NOMO-1 (cell line): ENCODE measurements around the gene HOXD10.
A peak's percentile ranks its signal among the peaks of the same experiment; 100 is the strongest.

Experiments
- DNase-seq, 2 experiments: peaks; one replicate each; lab custom pipeline; 2025; ENCODE audit not compliant: unreplicated experiment in 2 of 2; lab: John Stamatoyannopoulos, UW

HOXD10 gene

GRCh38 chr2:176121190-176122051 is 4.8 kb downstream of the HOXD10 start:
- no peak for DNase-seq

- DNase-seq: no peak
Observed at GRCh38 chr2:176122052-176122682, 5.6 kb downstream of the HOXD10 start.

- DNase-seq: no peak
Observed at GRCh38 chr2:176122683-176123410, 6.3 kb downstream of the HOXD10 start, which contains the start of gene HOXD9. Gene HOXD9 (plus strand): TSS chr2:176122719. CDS start chr2:176122769, 50 bp downstream.

- no peak for DNase-seq
Observed at GRCh38 chr2:176123411-176124109, 7.0 kb downstream of the HOXD10 start.

- DNase-seq: no peak
Observed at GRCh38 chr2:176124110-176124946, 7.8 kb downstream of the HOXD10 start.

- DNase-seq: no peak
Observed at GRCh38 chr2:176124947-176125771, 8.6 kb downstream of the HOXD10 start.

GRCh38 chr2:176125772-176126054 is 9.1 kb downstream of the HOXD10 start:
- no peak for DNase-seq

GRCh38 chr2:176126929-176127773 is 10.6 kb downstream of the HOXD10 start:
- DNase-seq: peak in 1 of 2 experiments; percentile 43

- DNase-seq: no peak
Observed at GRCh38 chr2:176127774-176128072, 11.1 kb downstream of the HOXD10 start.

- DNase-seq: no peak
Observed at GRCh38 chr2:176128172-176128981, 11.8 kb downstream of the HOXD10 start.

- no peak for DNase-seq
Observed at GRCh38 chr2:176128982-176129796, 12.6 kb downstream of the HOXD10 start, which contains the start of gene HOXD8. Gene HOXD8 (plus strand): TSS chr2:176129705. CDS start chr2:176130367, 662 bp downstream.

GRCh38 chr2:176129813-176130146 is 13.2 kb downstream of the HOXD10 start:
- DNase-seq: no peak

GRCh38 chr2:176130147-176130956 is 13.8 kb downstream of the HOXD10 start:
- no peak for DNase-seq

GRCh38 chr2:176130957-176131847 is 14.6 kb downstream of the HOXD10 start:
- no peak for DNase-seq

- DNase-seq: no peak
Observed at GRCh38 chr2:176131848-176132158, 15.2 kb downstream of the HOXD10 start.
